ENCODE measurements around the gene NLRP7. TPM values are rescaled to one million over a fixed set of nuclear protein-coding genes. Genes with fewer than 3 reads are reported as not detected.
A peak's percentile ranks its signal among the peaks of the same experiment; 100 is the strongest.
"Not testable (repeated sequence)": the region's sequence is repeated elsewhere in the genome, so short reads cannot be mapped to it uniquely, and the experiment has no call there.

NLRP7 gene
- total RNA-seq, 2 donors from 2014 or later = 0.93 to 1.0 TPM

DNA sequence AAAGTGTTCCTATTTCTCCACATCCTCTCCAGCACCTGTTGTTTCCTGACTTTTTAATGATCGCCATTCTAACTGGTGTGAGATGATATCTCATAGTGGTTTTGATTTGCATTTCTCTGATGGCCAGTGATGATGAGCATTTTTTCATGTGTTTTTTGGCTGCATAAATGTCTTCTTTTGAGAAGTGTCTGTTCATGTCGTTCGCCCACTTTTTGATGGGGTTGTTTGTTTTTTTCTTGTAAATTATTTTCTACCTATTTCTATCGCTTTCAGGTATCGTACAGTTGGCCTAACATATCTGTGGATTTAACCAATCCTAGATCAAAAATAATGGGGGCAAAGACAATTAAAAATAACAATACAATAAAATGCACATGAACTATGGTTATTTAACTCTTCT, 24.1 kb upstream of the NLRP7 start:
- H3K9me3 ChIP-seq (ENCODE audit: control insufficient read depth, low read length); H3K9me3 Mint-ChIP-seq; H3K27me3 Mint-ChIP-seq (ENCODE audit: insufficient read depth); H3K4me1 Mint-ChIP-seq; H3K4me3 ChIP-seq (ENCODE audit: low read length); H3K4me1 ChIP-seq (ENCODE audit: control insufficient read depth, insufficient read depth, low read length); H3K27me3 ChIP-seq (ENCODE audit: control insufficient read depth, insufficient read depth, low read length, poor library complexity, severe bottlenecking); H3K27ac Mint-ChIP-seq; H3K9ac ChIP-seq (ENCODE audit: extremely low read depth, low read length, poor library complexity, severe bottlenecking); DNase-seq; H3K27ac ChIP-seq (ENCODE audit: low read depth, low read length); H3K4me3 Mint-ChIP-seq: not testable (repeated sequence)
- no CpG with 5 or more reads among the region's 5 CpGs for WGBS, 2 experiments (ENCODE audit: insufficient coverage in 1 of 2, insufficient read length in 1 of 2)
- H3K36me3 Mint-ChIP-seq (ENCODE audit: low read depth) = peaks cover 41% of the 10 kb centered on the region
- H3K36me3 ChIP-seq (ENCODE audit: control insufficient read depth, insufficient read depth, low read length) = peaks cover 52% of the 10 kb centered on the region

DNA sequence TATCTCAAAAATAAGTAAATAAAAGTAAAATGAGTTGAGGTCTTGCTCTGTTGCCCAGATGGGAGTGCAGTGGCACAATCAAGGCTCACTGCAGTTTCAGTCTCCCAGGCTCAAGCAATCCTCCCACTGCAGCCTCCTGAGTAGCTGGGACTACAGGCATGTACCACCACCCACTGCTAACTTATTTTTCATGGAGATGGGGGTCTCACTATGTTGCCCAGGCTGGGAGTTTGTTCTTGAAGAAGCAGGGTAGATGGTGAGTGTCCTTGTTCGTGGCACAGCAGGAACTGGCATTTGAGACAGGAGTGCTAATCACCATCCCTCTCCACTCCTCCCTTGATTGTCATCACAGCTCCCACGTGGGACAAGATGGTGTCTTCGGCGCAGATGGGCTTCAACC, 22.3 kb upstream of the NLRP7 start:
- Mint-ChIP-seq H3K4me1 (no peaks in the 10 kb centered on the region), H3K9me3 (peaks cover 5% of the 10 kb centered on the region), H3K4me3 (no peak overlapping the region), H3K36me3 (ENCODE audit: low read depth) (peaks cover 32% of the 10 kb centered on the region), H3K27ac (no peak overlapping the region), H3K27me3 (ENCODE audit: insufficient read depth) (no peaks in the 10 kb centered on the region)
- Histone ChIP-seq H3K27ac (ENCODE audit: low read depth, low read length) (no peak overlapping the region), H3K9ac (ENCODE audit: extremely low read depth, low read length, poor library complexity, severe bottlenecking) (no peak overlapping the region), H3K9me3 (ENCODE audit: control insufficient read depth, low read length) (no peaks in the 10 kb centered on the region), H3K4me1 (ENCODE audit: control insufficient read depth, insufficient read depth, low read length) (no peaks in the 10 kb centered on the region), H3K27me3 (ENCODE audit: control insufficient read depth, insufficient read depth, low read length, poor library complexity, severe bottlenecking) (no peaks in the 10 kb centered on the region), H3K4me3 (ENCODE audit: low read length) (no peak overlapping the region), H3K36me3 (ENCODE audit: control insufficient read depth, insufficient read depth, low read length) (peaks cover 39% of the 10 kb centered on the region)
- DNase-seq = no peak
- 69 to 83% methylated on average over 1 to 4 of the region's 4 CpGs for WGBS, 2 experiments (ENCODE audit: insufficient coverage in 1 of 2, insufficient read length in 1 of 2)
- TF ChIP-seq, protein P1, sequence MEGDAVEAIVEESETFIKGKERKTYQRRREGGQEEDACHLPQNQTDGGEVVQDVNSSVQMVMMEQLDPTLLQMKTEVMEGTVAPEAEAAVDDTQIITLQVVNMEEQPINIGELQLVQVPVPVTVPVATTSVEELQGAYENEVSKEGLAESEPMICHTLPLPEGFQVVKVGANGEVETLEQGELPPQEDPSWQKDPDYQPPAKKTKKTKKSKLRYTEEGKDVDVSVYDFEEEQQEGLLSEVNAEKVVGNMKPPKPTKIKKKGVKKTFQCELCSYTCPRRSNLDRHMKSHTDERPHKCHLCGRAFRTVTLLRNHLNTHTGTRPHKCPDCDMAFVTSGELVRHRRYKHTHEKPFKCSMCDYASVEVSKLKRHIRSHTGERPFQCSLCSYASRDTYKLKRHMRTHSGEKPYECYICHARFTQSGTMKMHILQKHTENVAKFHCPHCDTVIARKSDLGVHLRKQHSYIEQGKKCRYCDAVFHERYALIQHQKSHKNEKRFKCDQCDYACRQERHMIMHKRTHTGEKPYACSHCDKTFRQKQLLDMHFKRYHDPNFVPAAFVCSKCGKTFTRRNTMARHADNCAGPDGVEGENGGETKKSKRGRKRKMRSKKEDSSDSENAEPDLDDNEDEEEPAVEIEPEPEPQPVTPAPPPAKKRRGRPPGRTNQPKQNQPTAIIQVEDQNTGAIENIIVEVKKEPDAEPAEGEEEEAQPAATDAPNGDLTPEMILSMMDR (conservative IDR thresholded peaks at IDR 0.05) = no peak

DNA sequence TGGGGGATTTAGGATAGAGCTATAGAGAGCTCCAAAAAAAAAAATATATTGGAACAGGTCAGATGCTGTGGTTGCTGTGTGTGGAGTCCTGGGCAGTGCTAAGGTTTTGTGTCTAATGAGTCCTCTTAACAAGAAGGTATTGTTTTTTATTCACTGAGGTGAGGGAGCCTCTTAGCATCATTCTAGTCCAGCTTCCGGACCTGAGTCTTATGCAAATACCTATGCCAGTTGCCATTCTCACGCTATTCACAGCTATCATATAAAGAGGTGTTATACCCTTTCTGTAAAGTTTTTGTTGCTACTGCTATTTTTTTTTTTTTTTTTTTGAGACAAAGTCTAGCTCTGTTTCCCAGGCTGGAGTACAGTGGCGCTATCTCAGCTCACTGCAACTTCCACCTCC, 20.3 kb upstream of the NLRP7 start:
- Histone ChIP-seq H3K36me3 (ENCODE audit: control insufficient read depth, insufficient read depth, low read length) (peaks cover 22% of the 10 kb centered on the region), H3K9ac (ENCODE audit: extremely low read depth, low read length, poor library complexity, severe bottlenecking) (no peak overlapping the region), H3K27ac (ENCODE audit: low read depth, low read length) (no peak overlapping the region), H3K4me3 (ENCODE audit: low read length) (peak overlapping the region; percentile 91), H3K4me1 (ENCODE audit: control insufficient read depth, insufficient read depth, low read length) (no peaks in the 10 kb centered on the region), H3K9me3 (ENCODE audit: control insufficient read depth, low read length) (no peaks in the 10 kb centered on the region), H3K27me3 (ENCODE audit: control insufficient read depth, insufficient read depth, low read length, poor library complexity, severe bottlenecking) (no peaks in the 10 kb centered on the region)
- Mint-ChIP-seq H3K27ac (no peak overlapping the region), H3K9me3 (peaks cover 5% of the 10 kb centered on the region), H3K4me1 (no peaks in the 10 kb centered on the region), H3K27me3 (ENCODE audit: insufficient read depth) (no peaks in the 10 kb centered on the region), H3K36me3 (ENCODE audit: low read depth) (peaks cover 22% of the 10 kb centered on the region), H3K4me3 (peak overlapping the region; percentile 81)
- DNase-seq = no peak
- WGBS, 2 experiments (ENCODE audit: insufficient coverage in 1 of 2, insufficient read length in 1 of 2) = 74 to 100% methylated on average over 2 to 3 of the region's 3 CpGs
- TF ChIP-seq, protein P1 (conservative IDR thresholded peaks at IDR 0.05) = no peak

DNA sequence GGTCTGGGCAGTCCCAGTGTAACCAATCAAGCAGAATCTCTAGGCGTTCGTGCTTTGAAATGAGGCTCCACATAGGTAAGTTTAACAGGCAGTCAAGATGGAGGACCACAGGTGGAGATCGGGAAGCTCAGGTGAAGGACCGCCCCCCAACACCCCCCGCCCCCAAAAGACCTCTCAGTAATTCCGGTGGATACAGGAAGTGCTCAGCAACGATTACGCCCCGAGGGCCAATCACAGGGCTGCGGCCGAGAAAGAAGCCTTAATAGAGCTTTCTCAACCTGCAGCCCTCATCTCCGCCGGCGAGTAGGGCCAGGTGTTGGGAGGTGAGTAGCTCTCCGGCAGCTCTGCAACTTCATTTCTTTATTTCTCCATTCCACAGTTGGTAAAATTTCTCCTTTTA, 17.7 kb upstream of the NLRP7 start:
- not testable (repeated sequence) for H3K4me1 Mint-ChIP-seq; H3K9me3 Mint-ChIP-seq; H3K27me3 Mint-ChIP-seq (ENCODE audit: insufficient read depth); H3K4me3 ChIP-seq (ENCODE audit: low read length); DNase-seq; H3K27me3 ChIP-seq (ENCODE audit: control insufficient read depth, insufficient read depth, low read length, poor library complexity, severe bottlenecking); H3K36me3 Mint-ChIP-seq (ENCODE audit: low read depth); H3K9ac ChIP-seq (ENCODE audit: extremely low read depth, low read length, poor library complexity, severe bottlenecking); H3K4me1 ChIP-seq (ENCODE audit: control insufficient read depth, insufficient read depth, low read length); H3K36me3 ChIP-seq (ENCODE audit: control insufficient read depth, insufficient read depth, low read length); H3K27ac Mint-ChIP-seq; H3K9me3 ChIP-seq (ENCODE audit: control insufficient read depth, low read length); H3K27ac ChIP-seq (ENCODE audit: low read depth, low read length); H3K4me3 Mint-ChIP-seq
- WGBS, 2 experiments (ENCODE audit: insufficient coverage in 1 of 2, insufficient read length in 1 of 2) = no CpG with 5 or more reads among the region's 15 CpGs

All from endodermal cell (in vitro differentiated cells).